GM19324 (cell line): ENCODE results near the gene ABCD3.
"Not testable (repeated sequence)": the region's sequence is repeated elsewhere in the genome, so short reads cannot be mapped to it uniquely, and the experiment has no call there.

Experiments
- ATAC-seq: cut with Tn5 transposase; IDR thresholded peaks from one replicate; pipeline ENCODE4 v1.9.1; 2021; ENCODE audit warnings: mild to moderate bottlenecking, moderate library complexity; ENCODE audit not compliant: unreplicated experiment, low FRiP score

Gene ABCD3

DNA sequence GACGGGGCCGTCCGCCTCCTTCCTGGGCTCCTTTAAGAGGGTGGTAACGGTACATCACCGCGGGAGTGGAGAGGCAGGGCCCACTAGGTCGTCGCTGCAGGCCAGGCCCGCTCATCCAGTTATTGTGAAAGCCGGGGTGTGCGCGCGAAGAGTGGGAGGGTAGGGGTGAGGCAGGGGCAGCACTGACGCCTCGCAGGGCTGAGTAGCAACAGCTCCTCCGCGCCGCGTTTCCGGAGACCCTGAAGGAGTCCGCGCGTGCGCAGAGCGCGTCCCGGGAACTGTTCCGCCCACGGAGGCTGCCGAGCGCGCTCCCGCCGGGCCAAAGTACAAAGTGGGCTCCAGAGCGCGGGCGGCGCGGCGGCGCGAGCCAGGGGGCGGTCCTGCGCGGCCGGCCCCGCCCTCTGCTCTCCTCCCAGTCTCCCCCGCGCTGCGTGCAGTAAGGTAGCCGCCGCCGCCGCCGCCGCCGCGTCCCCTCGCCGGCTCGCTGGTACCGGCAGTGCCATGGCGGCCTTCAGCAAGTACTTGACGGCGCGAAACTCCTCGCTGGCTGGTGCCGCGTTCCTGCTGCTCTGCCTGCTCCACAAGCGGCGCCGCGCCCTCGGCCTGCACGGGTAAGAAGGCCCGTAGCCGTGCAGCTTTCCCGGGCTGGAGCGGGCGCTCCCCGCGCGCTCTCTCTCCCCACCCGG, at the start of gene ABCD3:
Gene ABCD3, plus strand, starts transcription at position 412 of the 686 bp plus-strand sequence. Its CDS starts 90 bp downstream, at position 502.
- ATAC-seq, result peak; percentile 96

DNA sequence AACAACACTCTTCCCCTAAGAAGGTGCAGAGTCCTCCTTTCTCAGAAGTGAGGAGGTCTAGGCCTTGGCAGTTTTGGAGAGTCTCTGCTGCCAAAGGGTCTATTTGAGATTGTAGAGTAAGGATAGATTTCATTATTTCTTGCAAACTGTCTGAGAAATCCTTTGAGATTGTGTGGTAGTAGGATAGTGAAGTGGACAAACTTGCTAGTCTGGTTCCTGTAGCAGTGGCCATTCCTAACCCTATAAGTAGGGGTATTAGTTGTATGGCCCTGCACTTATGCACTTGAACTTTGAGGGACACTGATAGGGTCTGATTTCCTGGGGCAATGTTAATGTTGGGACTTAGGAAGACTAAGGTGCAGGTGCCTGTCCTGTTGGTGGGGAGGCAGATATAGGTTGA, 45.4 kb upstream of the ABCD3 start:
- not testable (repeated sequence) for ATAC-seq

GRCh38 chr1:94373311-94373710, 44.9 kb upstream of the ABCD3 start:
- not testable (repeated sequence) for ATAC-seq

- not testable (repeated sequence) for ATAC-seq
These were observed 42.5 kb upstream of the ABCD3 start for GRCh38 chr1:94375666-94376065.

DNA sequence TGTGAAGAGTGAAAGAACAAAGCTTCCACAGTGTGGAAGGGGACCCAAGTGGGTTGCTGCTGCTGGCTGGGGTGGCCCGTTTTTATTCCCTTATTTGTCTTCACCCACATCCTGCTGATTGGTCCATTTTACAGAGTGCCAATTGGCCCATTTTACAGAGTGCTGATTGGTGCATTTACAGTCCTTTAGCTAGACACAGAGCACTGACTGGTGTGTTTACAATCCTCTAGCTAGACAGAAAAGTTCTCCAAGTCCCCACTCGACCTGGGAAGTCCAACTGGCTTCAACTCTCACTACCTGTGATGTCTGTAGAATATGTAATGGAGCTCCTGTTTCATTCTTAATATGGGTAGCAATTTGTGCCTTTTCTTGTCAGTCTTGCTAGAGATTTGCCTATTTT, 39.7 kb upstream of the ABCD3 start:
- ATAC-seq, result not testable (repeated sequence)

DNA sequence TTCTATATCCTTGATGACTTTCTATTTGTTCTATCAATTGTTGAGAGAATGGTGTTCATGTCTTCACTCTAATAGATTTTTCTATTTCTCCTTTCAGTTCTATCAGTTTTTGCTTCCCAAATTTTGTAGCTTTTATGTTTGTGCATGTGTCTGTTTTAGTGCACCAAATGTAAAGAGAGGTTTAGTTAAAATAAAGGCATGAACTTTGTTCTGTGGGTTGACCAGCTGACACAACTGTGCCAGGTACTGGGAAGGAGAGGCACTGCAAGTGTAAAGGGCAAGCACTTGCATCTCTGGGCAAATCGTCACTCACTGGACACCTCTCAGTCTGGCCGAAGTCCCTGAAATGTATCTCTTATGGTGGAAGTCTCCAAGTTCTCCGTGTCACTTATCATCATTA, 38.6 kb upstream of the ABCD3 start:
- ATAC-seq, result no peak

DNA sequence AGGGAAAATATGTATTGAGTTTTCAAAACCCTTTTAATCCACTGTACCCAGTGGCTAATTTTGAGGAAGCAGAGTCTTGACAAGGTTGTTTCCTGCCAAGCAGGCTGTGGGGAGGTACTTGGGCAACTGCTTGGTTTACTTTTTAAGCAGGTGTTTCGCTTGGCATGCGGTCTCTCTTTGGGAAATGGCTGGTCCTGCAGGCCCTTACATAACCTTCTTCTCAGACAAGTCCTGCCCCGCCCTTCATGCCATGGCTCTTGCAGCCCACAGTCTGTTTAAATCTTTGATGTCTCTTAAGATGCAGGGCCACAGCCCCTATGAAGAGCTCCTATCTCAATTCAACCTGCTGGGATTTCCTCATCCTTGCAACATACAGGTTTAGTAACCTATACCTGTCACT, 36.0 kb upstream of the ABCD3 start:
- peak; percentile 43 for ATAC-seq

GRCh38 chr1:94383966-94384408, 34.2 kb upstream of the ABCD3 start:
- peak; percentile 54 for ATAC-seq

DNA sequence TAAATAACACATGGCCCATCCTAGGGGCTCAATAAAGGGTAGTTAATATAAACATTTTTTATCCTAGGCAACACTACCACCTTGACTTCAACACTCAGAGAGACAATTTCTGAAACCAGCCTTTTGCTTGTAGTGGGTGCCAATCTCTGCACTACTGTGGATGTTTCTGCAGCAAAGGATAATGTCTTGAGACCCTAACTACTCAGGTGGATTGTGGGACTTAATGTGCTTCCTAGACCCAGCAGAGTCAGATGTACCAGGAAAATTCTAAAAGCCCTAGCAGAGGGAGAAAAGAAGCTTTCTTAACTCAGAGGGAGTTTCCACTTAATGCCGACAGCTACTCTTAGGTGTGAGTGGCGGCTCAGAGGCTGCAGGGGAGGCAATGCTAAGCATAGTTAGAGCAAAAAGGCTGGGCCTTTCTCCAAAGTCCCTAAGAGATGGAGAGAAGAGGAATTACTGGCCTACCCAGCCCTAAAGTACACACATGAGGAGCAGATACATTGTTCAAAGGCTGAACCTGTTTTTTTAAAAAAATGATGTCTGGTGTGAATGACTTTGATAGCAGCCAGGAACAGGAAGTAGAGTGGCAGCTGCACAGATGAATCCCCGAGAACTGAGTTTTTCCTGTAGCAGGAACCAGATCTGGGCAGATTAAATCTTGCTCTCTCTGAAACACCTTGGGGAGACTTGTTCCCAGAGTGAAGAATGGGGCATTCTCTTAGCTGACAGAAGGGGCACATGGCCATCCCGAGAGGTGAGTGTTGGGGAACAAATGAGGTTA, 33.5 kb upstream of the ABCD3 start:
- peak; percentile 42 for ATAC-seq

DNA sequence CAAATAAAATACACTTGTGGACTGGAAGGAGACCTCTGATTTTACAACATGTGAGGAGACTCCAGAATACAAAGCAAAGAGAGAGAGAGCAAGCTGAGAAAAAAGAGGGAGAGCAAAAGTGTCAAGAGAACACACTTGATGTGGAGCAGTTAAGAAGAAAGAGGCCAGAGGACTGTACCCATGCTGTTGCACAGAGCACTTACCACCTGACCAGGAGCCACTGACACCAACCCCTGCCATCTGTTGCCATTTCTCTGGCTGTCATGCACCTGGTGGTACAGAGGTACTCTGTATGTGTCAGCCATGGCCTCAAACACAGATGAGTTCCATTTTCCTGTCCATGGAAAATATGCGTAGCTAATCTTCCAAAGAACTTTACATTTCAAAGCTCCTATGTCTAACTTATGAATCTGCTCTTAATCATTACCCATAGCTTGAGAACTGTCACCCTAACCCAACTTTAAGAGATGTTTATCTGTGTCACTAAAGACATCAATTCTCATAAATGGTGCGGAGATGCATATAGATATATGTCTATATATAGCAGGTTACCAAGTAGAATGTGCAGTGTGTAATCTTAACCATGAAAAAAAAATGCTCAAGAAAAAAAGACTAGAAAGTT, 32.8 kb upstream of the ABCD3 start:
- ATAC-seq, result no peak

GRCh38 chr1:94389298-94389697, 28.9 kb upstream of the ABCD3 start:
- no peak for ATAC-seq

- ATAC-seq, result no peak
These were observed 23.9 kb upstream of the ABCD3 start for GRCh38 chr1:94394247-94394646.

- no peak for ATAC-seq
These were observed 23.0 kb upstream of the ABCD3 start for GRCh38 chr1:94395231-94395630.

GRCh38 chr1:94395748-94396309, 22.4 kb upstream of the ABCD3 start:
- no peak for ATAC-seq

DNA sequence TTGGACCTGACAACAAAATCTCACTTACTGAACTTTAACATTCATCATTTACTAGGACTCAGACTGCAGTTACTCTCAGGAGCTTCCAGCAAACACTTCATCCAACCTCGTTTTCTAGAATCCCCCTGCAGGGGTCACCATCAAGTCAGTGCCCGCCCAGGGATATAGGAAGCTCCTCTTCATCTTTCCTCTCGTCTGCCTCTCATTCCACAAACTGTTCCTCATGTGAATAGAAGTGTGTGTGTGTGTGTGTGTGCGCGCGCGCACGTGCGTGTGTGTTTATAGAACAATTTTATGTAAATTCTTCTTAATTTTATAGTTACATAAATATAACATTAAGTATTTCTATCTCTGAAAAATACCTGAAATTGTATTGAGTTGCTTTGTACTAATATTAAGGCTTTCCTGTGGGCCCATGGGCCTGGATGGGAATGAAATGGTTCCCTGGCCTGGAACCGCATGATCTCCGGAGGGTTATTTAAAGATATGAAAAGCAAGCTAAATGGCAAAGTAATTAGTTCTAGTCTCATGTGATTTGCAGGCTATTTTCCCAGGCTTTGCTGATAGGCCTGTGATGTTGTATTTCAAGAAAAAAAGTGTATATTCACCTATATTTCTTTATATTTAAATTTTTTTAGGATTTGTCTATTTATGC, 21.7 kb upstream of the ABCD3 start:
- no peak for ATAC-seq

GRCh38 chr1:94398356-94398755, 19.8 kb upstream of the ABCD3 start:
- ATAC-seq, result no peak

GRCh38 chr1:94399453-94399852, 18.7 kb upstream of the ABCD3 start:
- no peak for ATAC-seq

GRCh38 chr1:94401206-94401605, 17.0 kb upstream of the ABCD3 start:
- no peak for ATAC-seq

DNA sequence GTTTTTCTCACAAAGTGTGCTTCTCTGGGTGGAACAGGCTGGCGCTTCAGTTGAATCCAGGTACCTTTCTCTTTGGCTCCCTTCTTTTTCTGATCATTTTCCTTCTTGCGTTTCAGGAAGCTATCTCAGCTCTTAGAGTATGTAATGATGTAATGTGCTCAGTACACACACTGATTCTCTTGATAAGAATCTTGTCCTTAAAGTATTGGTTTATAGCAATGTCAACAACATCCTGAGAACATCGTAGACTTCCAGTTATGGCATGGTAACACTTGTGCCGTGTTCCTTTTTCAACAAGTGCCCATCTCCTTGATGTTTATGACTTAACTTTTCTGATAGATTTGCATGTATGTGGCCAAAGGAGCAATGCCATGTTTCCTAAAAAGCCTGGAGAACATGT, 11.7 kb upstream of the ABCD3 start:
- no peak for ATAC-seq

- ATAC-seq, result no peak
These were observed 9.9 kb upstream of the ABCD3 start for GRCh38 chr1:94408104-94408830.
